Ovary (tissue), 9 donors: ENCODE data around the gene CDCA4. TPM values are rescaled to one million over a fixed set of nuclear protein-coding genes. Genes with fewer than 3 reads are reported as not detected.

Experiments used
- DNase-seq, 5 donors: peaks; one replicate each; pipeline ENCODE4 v3.0.0-alpha.2; 2019 to 2020
- H3K27ac ChIP-seq, 2 donors: fragments of 200-600 bp; one replicate each; pipeline versions ENCODE4 v1.5.1 to v1.8.0; 2019 to 2022
- H3K27me3 ChIP-seq: fragments of 200-600 bp; one replicate; pipeline ENCODE4 v1.8.0; 2022
- H3K36me3 ChIP-seq: fragments of 200-600 bp; sonication (generic); one replicate; pipeline ENCODE4 v1.5.1; 2019
- H3K4me1 ChIP-seq: one replicate; pipeline ENCODE4 v1.8.1; 2013; ENCODE audit warnings: mild to moderate bottlenecking, moderate library complexity; ENCODE audit not compliant: insufficient read depth
- H3K4me3 ChIP-seq: fragments of 200-600 bp; sonication (generic); one replicate; pipeline ENCODE4 v1.5.1; 2017
- H3K9me3 ChIP-seq, 2 donors: fragments of 200-600 bp in 1 of 2; sonication (generic) in 1 of 2; one replicate each; pipeline versions ENCODE4 v1.5.1 to v1.8.1; 2013 to 2019; ENCODE audit warnings: mild to moderate bottlenecking in 1 of 2, moderate library complexity in 1 of 2
- CTCF ChIP-seq, 3 donors: fragments of 450-650 bp in 2 of 3; fragments of 200-600 bp in 1 of 3; IDR thresholded peaks; one replicate each; pipeline versions ENCODE4 v1.5.1 to v1.8.0; 2016 to 2022; ENCODE audit warnings: antibody characterized with exemption in 3 of 3, mild to moderate bottlenecking in 1 of 3
- EP300 ChIP-seq: sonication (generic); formaldehyde crosslinking; IDR thresholded peaks from one replicate; pipeline ENCODE4 v1.6.1; 2017; ENCODE audit warnings: antibody characterized with exemption
- POLR2A ChIP-seq: fragments of 450-650 bp; IDR thresholded peaks from one replicate; pipeline ENCODE4 v1.6.1; 2017; ENCODE audit warnings: antibody characterized with exemption, mild to moderate bottlenecking, moderate library complexity
- WGBS, 3 donors: extraction: QIAGEN DNeasy Blood & Tissue Kit in 1 of 3; methylation state at CpG; one replicate each; pipeline versions ENCODE4 v1.1.5 to v1.1.7; 2013 to 2017; 5-methylcytosine and 5-hydroxymethylcytosine counted together
- intact Hi-C, 4 donors: fragments of 100-400 bp; cut with DNase I; formaldehyde crosslinking; loops; one replicate each; pipeline versions ENCODE4 v1.11.0 to v1.15.1; 2022 to 2023
- polyA plus RNA-seq, 2 donors: library from polyadenylated mRNA; stranded (reverse); fragments of 200-250 nt in 1 of 2; fragments of 350-450 nt in 1 of 2; fragmentation: Illumina TruSeq in 1 of 2; extraction: RNeasy Lipid Tissue Mini Kit (QIAGEN cat#74804) in 1 of 2; gene quantifications; one replicate each; pipeline ENCODE4 v1.2.3, GENCODE V29; 2013 to 2014
- total RNA-seq, 7 donors: library from RNA; depleted of rRNA in 2 of 7; stranded (reverse); fragments of >200 nt in 2 of 7; fragmentation: NEBNext Ultra II Directional in 3 of 7; extraction: Animal tissue kit (Norgen Biotek cat#: 25700) in 3 of 7; gene quantifications; one replicate each; pipeline versions ENCODE4 v1.1.0 to v1.2.4, GENCODE V29; 2016 to 2023
- donor health status: DM: no; HTN: no; CAD: no; lungs with moderate emphysema.
- donor health status: DM: no; HTN: no; CAD: no.
- donor health status: Bipolar disorder and iron deficiency.
- donor health status: DM: yes; HTN: yes; CAD: no.
- donor health status: DM: no; HTN: no; CAD: no.
- donor health status: DM: yes; HTN: yes; CAD: no.

CDCA4 gene
- total and polyA plus RNA-seq, 9 donors, result 2.9 to 9.4 (median 7.4) TPM

- peak in 1 of 5 donors; percentile 39 for DNase-seq
- 22 to 31% (median 30%) methylated on average over 5 to 8 of the region's 8 CpGs for WGBS, 3 donors
- intact Hi-C loops, result no loop called here
Observed at GRCh38 chr14:104966981-104967385, 53.9 kb downstream of the CDCA4 start.

GRCh38 chr14:104966261-104966865, 54.5 kb downstream of the CDCA4 start:
- intact Hi-C loops, result no loop called here
- H3K27me3 ChIP-seq, result no peaks in the 10 kb centered on the region
- peaks cover 9% of the 10 kb centered on the region for H3K4me1 ChIP-seq
- no peak overlapping the region for H3K4me3 ChIP-seq
- H3K27ac ChIP-seq, result no peak overlapping the region
- H3K9me3 ChIP-seq, result no peaks in the 10 kb centered on the region
- DNase-seq, result peak in 2 of 5 donors; percentile 19 to 35
- H3K36me3 ChIP-seq, result no peaks in the 10 kb centered on the region
- TF ChIP-seq POLR2A (no peak), EP300 (no peak), CTCF (IDR thresholded peaks at IDR 0.05) (no peak)
- WGBS, 3 donors, result 67 to 75% (median 71%) methylated on average over 9 of the region's 9 CpGs

More at GRCh38 chr14:104966981-104967385, 53.9 kb downstream of the CDCA4 start:
- Histone ChIP-seq H3K27me3 (no peaks in the 10 kb centered on the region), H3K27ac (no peak overlapping the region), H3K9me3 (no peaks in the 10 kb centered on the region), H3K4me3 (no peak overlapping the region), H3K36me3 (no peaks in the 10 kb centered on the region), H3K4me1 (peaks cover 9% of the 10 kb centered on the region)
- TF ChIP-seq POLR2A (no peak), EP300 (no peak), CTCF (IDR thresholded peaks at IDR 0.05) (no peak)

GRCh38 chr14:104965561-104966231, 55.2 kb downstream of the CDCA4 start:
- H3K27me3 ChIP-seq, result no peaks in the 10 kb centered on the region
- peaks cover 9% of the 10 kb centered on the region for H3K4me1 ChIP-seq
- TF ChIP-seq POLR2A (no peak), EP300 (no peak), CTCF (IDR thresholded peaks at IDR 0.05) (no peak)
- no peak overlapping the region for H3K27ac ChIP-seq
- 69 to 73% (median 72%) methylated on average over 12 to 13 of the region's 13 CpGs for WGBS, 3 donors
- no peak overlapping the region for H3K4me3 ChIP-seq
- no peaks in the 10 kb centered on the region for H3K36me3 ChIP-seq
- H3K9me3 ChIP-seq, result no peaks in the 10 kb centered on the region
- intact Hi-C loops, result no loop called here
- peak in 2 of 5 donors; percentile 18 to 35 for DNase-seq

GRCh38 chr14:104964546-104964945, 56.3 kb downstream of the CDCA4 start:
- 85 to 90% (median 89%) methylated on average over 7 of the region's 7 CpGs for WGBS, 3 donors
- intact Hi-C loops, result no loop called here
- Histone ChIP-seq H3K27ac (no peak overlapping the region), H3K9me3 (no peaks in the 10 kb centered on the region), H3K4me1 (peaks cover 9% of the 10 kb centered on the region), H3K27me3 (no peaks in the 10 kb centered on the region), H3K36me3 (no peaks in the 10 kb centered on the region), H3K4me3 (no peak overlapping the region)
- no peak for TF ChIP-seq POLR2A
- TF ChIP-seq EP300, result no peak
- no peak for TF ChIP-seq CTCF (IDR thresholded peaks at IDR 0.05)
- peak in 1 of 5 donors; percentile 4 for DNase-seq

Other genes with a start within 250 kb of the CDCA4 start
- gene AKT1, start 225.3 kb downstream of the CDCA4 start, total RNA-seq, result 100 to 1,000 TPM in 4 of 7 donors, 10 to 100 TPM in 3; 58.1 to 105 (median 103) TPM
- gene AKT1, start 225.3 kb downstream of the CDCA4 start, polyA plus RNA-seq, result 10 to 100 TPM; 53.9 to 72.6 TPM
- 10 to 100 TPM in 1 of 7 donors, 1 to 10 TPM in 6; 2.0 to 18.7 (median 4.1) TPM for gene ZBTB42, start 220.0 kb downstream of the CDCA4 start, total RNA-seq
- 1 to 10 TPM in 1 of 2 donors, under 1 TPM in 1; 0.42 to 1.8 TPM for gene ZBTB42, start 220.0 kb downstream of the CDCA4 start, polyA plus RNA-seq
- gene CEP170B, start 155.8 kb downstream of the CDCA4 start, total RNA-seq, result 10 to 100 TPM in 4 of 7 donors, 1 to 10 TPM in 3; 3.0 to 22.7 (median 11.7) TPM
- 1 to 10 TPM; 1.9 to 5.1 TPM for gene CEP170B, start 155.8 kb downstream of the CDCA4 start, polyA plus RNA-seq
- gene PLD4, start 96.2 kb downstream of the CDCA4 start, total RNA-seq, result 1 to 10 TPM in 4 of 7 donors, under 1 TPM in 2, not detected in 1; 0.32 to 3.2 (median 1.4) TPM
- gene PLD4, start 96.2 kb downstream of the CDCA4 start, polyA plus RNA-seq, result under 1 TPM; 0.12 to 0.48 TPM
- 10 to 100 TPM in 3 of 7 donors, 1 to 10 TPM in 4; 1.1 to 15.6 (median 3.9) TPM for gene AHNAK2, start 42.7 kb downstream of the CDCA4 start, total RNA-seq
- 10 to 100 TPM in 1 of 2 donors, under 1 TPM in 1; 0.94 to 24.6 TPM for gene AHNAK2, start 42.7 kb downstream of the CDCA4 start, polyA plus RNA-seq
- 10 to 100 TPM in 2 of 7 donors, 1 to 10 TPM in 5; 3.5 to 15.7 (median 9.6) TPM for gene CLBA1, start 35.3 kb downstream of the CDCA4 start, total RNA-seq
- 1 to 10 TPM; 6.4 to 6.7 TPM for gene CLBA1, start 35.3 kb downstream of the CDCA4 start, polyA plus RNA-seq
- gene GPR132, start 44.3 kb upstream of the CDCA4 start, total RNA-seq, result 1 to 10 TPM in 1 of 7 donors, under 1 TPM in 6; 0.35 to 2.0 (median 0.79) TPM
- under 1 TPM; 0.27 to 0.45 TPM for gene GPR132, start 44.3 kb upstream of the CDCA4 start, polyA plus RNA-seq
- gene JAG2, start 147.7 kb upstream of the CDCA4 start, total RNA-seq, result 10 to 100 TPM in 1 of 7 donors, 1 to 10 TPM in 6; 2.5 to 10.2 (median 6.5) TPM
- gene JAG2, start 147.7 kb upstream of the CDCA4 start, polyA plus RNA-seq, result 1 to 10 TPM in 1 of 2 donors, under 1 TPM in 1; 0.78 to 7.0 TPM
- gene NUDT14, start 160.2 kb upstream of the CDCA4 start, total RNA-seq, result 10 to 100 TPM in 6 of 7 donors, 1 to 10 TPM in 1; 3.7 to 22.5 (median 12.2) TPM
- 10 to 100 TPM in 1 of 2 donors, under 1 TPM in 1; 0.68 to 10.9 TPM for gene NUDT14, start 160.2 kb upstream of the CDCA4 start, polyA plus RNA-seq
- gene BTBD6, start 227.4 kb upstream of the CDCA4 start, total RNA-seq, result 10 to 100 TPM; 19.3 to 40.1 (median 34.4) TPM
- gene BTBD6, start 227.4 kb upstream of the CDCA4 start, polyA plus RNA-seq, result 10 to 100 TPM; 16.6 to 39.2 TPM